Daoy (cell line): Measurements from ENCODE around the gene ARID1B. TPM values are rescaled to one million over a fixed set of nuclear protein-coding genes. Genes with fewer than 3 reads are reported as not detected.
"Not testable (repeated sequence)": the region's sequence is repeated elsewhere in the genome, so short reads cannot be mapped to it uniquely, and the experiment has no call there.

Experiments used
- DNase-seq: peaks from one replicate; pipeline ENCODE4 v3.0.0-alpha.2; 2015; ENCODE audit warnings: low read depth
- total RNA-seq: library from RNA; depleted of rRNA; stranded (reverse); fragments of >200 nt; shearing (Covaris generic); gene quantifications from 2 replicates; pipeline ENCODE4 v1.2.3, GENCODE V29; 2014

The ARID1B gene
- total RNA-seq, 1 experiment from 2014 or later: 16.3 TPM

GRCh38 chr6:157126183-157127098, 349.3 kb downstream of the ARID1B start:
- no peak for DNase-seq

GRCh38 chr6:157128235-157128775, 351.1 kb downstream of the ARID1B start:
- DNase-seq: no peak

- DNase-seq: no peak
Measured at GRCh38 chr6:157131250-157131649, 354.1 kb downstream of the ARID1B start.

- no peak for DNase-seq
Measured at GRCh38 chr6:157133856-157134255, 356.7 kb downstream of the ARID1B start.

- no peak for DNase-seq
Measured at GRCh38 chr6:157134402-157135047, 357.3 kb downstream of the ARID1B start.

GRCh38 chr6:157135691-157136090, 358.5 kb downstream of the ARID1B start:
- no peak for DNase-seq

GRCh38 chr6:157137501-157137900, 360.3 kb downstream of the ARID1B start:
- no peak for DNase-seq

GRCh38 chr6:157139054-157139708, 362.0 kb downstream of the ARID1B start:
- no peak for DNase-seq

GRCh38 chr6:157143171-157143889, 366.2 kb downstream of the ARID1B start:
- peak; percentile 84 for DNase-seq

GRCh38 chr6:157143890-157144798, 367.0 kb downstream of the ARID1B start:
- DNase-seq: no peak

- DNase-seq: no peak
Measured at GRCh38 chr6:157144859-157145568, 367.8 kb downstream of the ARID1B start.

- DNase-seq: no peak
Measured at GRCh38 chr6:157145656-157146285, 368.6 kb downstream of the ARID1B start.

GRCh38 chr6:157147054-157148026, 370.2 kb downstream of the ARID1B start:
- DNase-seq: not testable (repeated sequence)

- DNase-seq: peak; percentile 98
Measured at GRCh38 chr6:157148391-157149323, 371.5 kb downstream of the ARID1B start.

- peak; percentile 88 for DNase-seq
Measured at GRCh38 chr6:157150076-157150475, 372.9 kb downstream of the ARID1B start.

GRCh38 chr6:157151029-157151428, 373.9 kb downstream of the ARID1B start:
- peak; percentile 61 for DNase-seq

- DNase-seq: peak; percentile 92
Measured at GRCh38 chr6:157151989-157152388, 374.8 kb downstream of the ARID1B start.
